Myocyte (in vitro differentiated cells): Measurements from ENCODE around the gene SPACA4. TPM values are rescaled to one million over a fixed set of nuclear protein-coding genes. Genes with fewer than 3 reads are reported as not detected.
"Not testable (repeated sequence)": the region's sequence is repeated elsewhere in the genome, so short reads cannot be mapped to it uniquely, and the experiment has no call there.

Source experiments
- DNase-seq: peaks from one replicate; pipeline ENCODE4 v3.0.0-alpha.2; 2012; ENCODE audit warnings: low read depth
- total RNA-seq: library from RNA; depleted of rRNA; stranded (reverse); fragments of >200 nt; gene quantifications from 2 replicates; pipeline ENCODE4 v1.2.3, GENCODE V29; 2014

Gene SPACA4
- total RNA-seq, 1 donor from 2014 or later = not detected

GRCh38 chr19:48618278-48618915, 11.9 kb downstream of the SPACA4 start:
- no peak for DNase-seq

GRCh38 chr19:48618916-48619691, 12.6 kb downstream of the SPACA4 start, which contains the start of the genes RPL18 and SPHK2:
TSS of gene RPL18 (minus strand) at chr19:48619178. CDS start at chr19:48619143, 35 bp downstream.
TSS of gene SPHK2 (plus strand) at chr19:48619506. CDS start at chr19:48620515, 1,009 bp downstream.
- peak; percentile 100 for DNase-seq

GRCh38 chr19:48619692-48620585, 13.4 kb downstream of the SPACA4 start:
- no peak for DNase-seq

- DNase-seq = peak; percentile 31
These were observed 17.1 kb downstream of the SPACA4 start for GRCh38 chr19:48623556-48624066.

GRCh38 chr19:48624067-48624594, 17.6 kb downstream of the SPACA4 start:
- peak; percentile 98 for DNase-seq

- DNase-seq = no peak
These were observed 18.5 kb downstream of the SPACA4 start for GRCh38 chr19:48624791-48625723.

GRCh38 chr19:48625891-48626327, 19.4 kb downstream of the SPACA4 start:
- DNase-seq = no peak

GRCh38 chr19:48627201-48627864, 20.8 kb downstream of the SPACA4 start:
- DNase-seq = no peak

- DNase-seq = no peak
These were observed 21.3 kb downstream of the SPACA4 start for GRCh38 chr19:48627865-48628314.

- DNase-seq = no peak
These were observed 22.1 kb downstream of the SPACA4 start for GRCh38 chr19:48628486-48629296.

GRCh38 chr19:48629297-48629598, 22.7 kb downstream of the SPACA4 start:
- DNase-seq = no peak

- peak; percentile 31 for DNase-seq
These were observed 23.2 kb downstream of the SPACA4 start for GRCh38 chr19:48629599-48630295.

GRCh38 chr19:48630296-48631063, 23.9 kb downstream of the SPACA4 start:
- peak; percentile 33 for DNase-seq

- no peak for DNase-seq
These were observed 24.7 kb downstream of the SPACA4 start for GRCh38 chr19:48631225-48631624.

GRCh38 chr19:48632286-48632685, 25.7 kb downstream of the SPACA4 start:
- not testable (repeated sequence) for DNase-seq

- peak; percentile 80 for DNase-seq
These were observed 26.2 kb downstream of the SPACA4 start for GRCh38 chr19:48632692-48633147.
